Lung (tissue), 12 donors: Measurements from ENCODE around the gene GCLM. TPM values are rescaled to one million over a fixed set of nuclear protein-coding genes. Genes with fewer than 3 reads are reported as not detected.
"Not testable (repeated sequence)": the region's sequence is repeated elsewhere in the genome, so short reads cannot be mapped to it uniquely, and the experiment has no call there.

ENCODE experiments used
- ATAC-seq: fragments of 200-7000 bp; cut with Tn5 transposase; one replicate; pipeline ENCODE4 v1.9.1; 2020; ENCODE audit warnings: moderate number of reproducible peaks; ENCODE audit not compliant: insufficient read depth, low FRiP score
- DNase-seq, 3 donors: peaks; one replicate each; pipeline ENCODE4 v3.0.0-alpha.2; 2013 to 2017
- H3K27ac ChIP-seq, 2 donors: one replicate each; pipeline ENCODE4 v1.5.1; 2013; ENCODE audit warnings: mild to moderate bottlenecking in 2 of 2, moderate library complexity in 2 of 2, control low read depth in 1 of 2, inconsistent platforms in 1 of 2, low read depth in 1 of 2, low read length in 1 of 2
- H3K27me3 ChIP-seq, 3 donors: one replicate each; pipeline ENCODE4 v1.5.1; 2013; ENCODE audit warnings: low read length in 2 of 3; ENCODE audit not compliant: control insufficient read depth in 3 of 3, insufficient read depth in 3 of 3
- H3K36me3 ChIP-seq, 4 donors: one replicate each; pipeline ENCODE4 v1.5.1; 2013; ENCODE audit warnings: low read length in 4 of 4, mild to moderate bottlenecking in 1 of 4, moderate library complexity in 1 of 4; ENCODE audit not compliant: control insufficient read depth in 4 of 4, insufficient read depth in 4 of 4
- H3K4me1 ChIP-seq, 5 donors: one replicate each; pipeline ENCODE4 v1.5.1; 2013; ENCODE audit warnings: low read length in 5 of 5, mild to moderate bottlenecking in 2 of 5, moderate library complexity in 1 of 5; ENCODE audit not compliant: control insufficient read depth in 5 of 5, insufficient read depth in 5 of 5
- H3K4me3 ChIP-seq: one replicate; pipeline ENCODE4 v1.5.1; 2013; ENCODE audit warnings: mild to moderate bottlenecking, control low read depth, moderate library complexity
- H3K9ac ChIP-seq, 2 donors: one replicate each; pipeline ENCODE4 v1.5.1; 2013; ENCODE audit warnings: low read length in 2 of 2, control low read depth in 1 of 2; ENCODE audit not compliant: insufficient read depth in 1 of 2
- H3K9me3 ChIP-seq, 4 donors: one replicate each; pipeline ENCODE4 v1.5.1; 2013; ENCODE audit warnings: low read length in 3 of 4, mild to moderate bottlenecking in 1 of 4, moderate library complexity in 1 of 4; ENCODE audit not compliant: control insufficient read depth in 4 of 4, insufficient read depth in 3 of 4
- WGBS, 2 donors: extraction: QIAGEN DNeasy Blood & Tissue Kit; methylation state at CpG; one replicate each; pipeline ENCODE4 v1.1.7; 2013; 5-methylcytosine and 5-hydroxymethylcytosine counted together
- polyA plus RNA-seq, 2 donors: library from polyadenylated mRNA; stranded (reverse); fragments of 200-250 nt; gene quantifications; one replicate each; pipeline ENCODE4 v1.2.1, GENCODE V29; 2013
- total RNA-seq, 2 donors: library from RNA; depleted of rRNA in 1 of 2; stranded (reverse); fragments of >200 nt in 1 of 2; gene quantifications; one replicate each; pipeline ENCODE4 v1.2.1, GENCODE V29; 2014 to 2021
- TF ChIP-seq, protein P1 (sequence below): IDR thresholded peaks from 2 replicates; pipeline ENCODE4 v1.5.1; 2012; ENCODE audit warnings: mild to moderate bottlenecking; ENCODE audit errors: control extremely low read depth, extremely low read depth
- donor health status: control.
- donor health status: control.
- donor health status: Bipolar disorder and iron deficiency.
- donor health status: healthy.
- donor health status: DM: yes; HTN: yes; CAD: no.

The GCLM gene
- total and polyA plus RNA-seq, 4 donors: 8.7 to 25.7 (median 19.9) TPM

- Histone ChIP-seq H3K36me3 (no peaks in the 10 kb centered on the region), H3K9ac (no peak overlapping the region), H3K9me3 (no peaks in the 10 kb centered on the region), H3K27me3 (no peaks in the 10 kb centered on the region), H3K4me1 (no peaks in the 10 kb centered on the region), H3K27ac (no peak overlapping the region), H3K4me3 (no peak overlapping the region)
- TF ChIP-seq, protein P1, sequence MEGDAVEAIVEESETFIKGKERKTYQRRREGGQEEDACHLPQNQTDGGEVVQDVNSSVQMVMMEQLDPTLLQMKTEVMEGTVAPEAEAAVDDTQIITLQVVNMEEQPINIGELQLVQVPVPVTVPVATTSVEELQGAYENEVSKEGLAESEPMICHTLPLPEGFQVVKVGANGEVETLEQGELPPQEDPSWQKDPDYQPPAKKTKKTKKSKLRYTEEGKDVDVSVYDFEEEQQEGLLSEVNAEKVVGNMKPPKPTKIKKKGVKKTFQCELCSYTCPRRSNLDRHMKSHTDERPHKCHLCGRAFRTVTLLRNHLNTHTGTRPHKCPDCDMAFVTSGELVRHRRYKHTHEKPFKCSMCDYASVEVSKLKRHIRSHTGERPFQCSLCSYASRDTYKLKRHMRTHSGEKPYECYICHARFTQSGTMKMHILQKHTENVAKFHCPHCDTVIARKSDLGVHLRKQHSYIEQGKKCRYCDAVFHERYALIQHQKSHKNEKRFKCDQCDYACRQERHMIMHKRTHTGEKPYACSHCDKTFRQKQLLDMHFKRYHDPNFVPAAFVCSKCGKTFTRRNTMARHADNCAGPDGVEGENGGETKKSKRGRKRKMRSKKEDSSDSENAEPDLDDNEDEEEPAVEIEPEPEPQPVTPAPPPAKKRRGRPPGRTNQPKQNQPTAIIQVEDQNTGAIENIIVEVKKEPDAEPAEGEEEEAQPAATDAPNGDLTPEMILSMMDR: no peak
- ATAC-seq: no peak
- 94 to 95% methylated on average over 3 of the region's 3 CpGs for WGBS, 2 donors
- DNase-seq: no peak
These were observed 16.0 kb upstream of the GCLM start for GRCh38 chr1:93925206-93925605.

GRCh38 chr1:93919780-93920179, 10.6 kb upstream of the GCLM start:
- Histone ChIP-seq H3K9me3 (no peaks in the 10 kb centered on the region), H3K27ac (no peak overlapping the region), H3K4me1 (no peaks in the 10 kb centered on the region), H3K9ac (no peak overlapping the region), H3K4me3 (no peak overlapping the region), H3K36me3 (no peaks in the 10 kb centered on the region), H3K27me3 (no peaks in the 10 kb centered on the region)
- ATAC-seq: no peak
- 72 to 76% methylated on average over 1 of the region's 1 CpG for WGBS, 2 donors
- no peak for DNase-seq
- TF ChIP-seq, protein P1: no peak

- H3K4me3 ChIP-seq: no peak overlapping the region
- ATAC-seq (no peak), DNase-seq (no peak)
- no peaks in the 10 kb centered on the region for H3K9me3 ChIP-seq
- H3K27me3 ChIP-seq: no peaks in the 10 kb centered on the region
- no peak overlapping the region for H3K27ac ChIP-seq
- no peak overlapping the region for H3K9ac ChIP-seq
- no peaks in the 10 kb centered on the region for H3K36me3 ChIP-seq
- TF ChIP-seq, protein P1: no peak
- 95% methylated on average over 10 of the region's 10 CpGs for WGBS, 2 donors
- H3K4me1 ChIP-seq: no peaks in the 10 kb centered on the region
These were observed 8.1 kb upstream of the GCLM start for GRCh38 chr1:93917302-93917701.

DNA sequence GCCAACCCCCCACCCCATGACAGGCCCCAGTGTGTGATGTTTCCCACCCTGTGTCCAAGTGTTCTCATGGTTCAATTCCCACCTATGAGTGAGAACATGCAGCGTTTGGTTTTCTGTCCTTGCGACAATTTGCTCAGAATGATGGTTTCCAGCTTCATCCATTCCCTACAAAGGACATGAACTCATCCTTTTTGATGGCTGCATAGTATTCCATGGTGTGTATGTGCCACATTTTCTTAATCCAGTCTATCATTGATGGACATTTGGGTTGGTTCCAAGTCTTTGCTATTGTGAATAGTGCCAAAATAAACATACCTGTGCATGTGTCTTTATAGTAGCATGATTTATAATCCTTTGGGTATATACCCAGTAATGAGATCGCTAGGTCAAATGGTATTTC, 1.6 kb upstream of the GCLM start:
- not testable (repeated sequence) for DNase-seq, H3K9me3 ChIP-seq, H3K27ac ChIP-seq, ATAC-seq, H3K4me3 ChIP-seq, H3K36me3 ChIP-seq, H3K27me3 ChIP-seq, H3K9ac ChIP-seq
- 94 to 97% methylated on average over 3 of the region's 3 CpGs for WGBS, 2 donors
- peaks cover 2 to 14% (median 5%) of the 10 kb centered on the region in 5 donors for H3K4me1 ChIP-seq
